NCI-H2227 treated with DMSO at 0.1 percent for 48 hours (cell line): ENCODE measurements around the gene NOX3.
A peak's percentile ranks its signal among the peaks of the same experiment; 100 is the strongest.
"Not testable (repeated sequence)": the region's sequence is repeated elsewhere in the genome, so short reads cannot be mapped to it uniquely, and the experiment has no call there.

Experiments used
- DNase-seq: peaks from one replicate; lab custom pipeline; 2025; lab: John Stamatoyannopoulos, UW

Gene NOX3

GRCh38 chr6:155468543-155468942, 12.9 kb upstream of the NOX3 start:
- not testable (repeated sequence) for DNase-seq

DNA sequence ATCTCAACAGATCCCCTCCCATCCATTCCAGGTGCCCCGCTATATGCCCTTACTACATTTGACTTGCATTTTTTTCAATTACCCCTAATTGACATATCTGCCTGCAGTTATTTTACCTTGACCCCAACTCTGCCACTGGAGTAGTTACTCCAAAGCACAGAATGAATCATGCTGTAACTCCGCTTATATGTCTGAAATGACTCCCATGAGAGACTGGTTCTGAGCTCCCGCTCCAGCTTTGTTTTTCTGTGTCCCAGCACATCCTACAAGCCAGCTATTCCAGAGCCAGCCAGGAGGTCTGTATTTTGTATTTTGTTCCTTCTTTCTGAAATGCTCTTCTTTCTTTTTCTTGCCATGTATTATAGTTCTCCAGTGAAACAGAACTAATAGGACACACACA, 10.9 kb upstream of the NOX3 start:
- DNase-seq: no peak

DNA sequence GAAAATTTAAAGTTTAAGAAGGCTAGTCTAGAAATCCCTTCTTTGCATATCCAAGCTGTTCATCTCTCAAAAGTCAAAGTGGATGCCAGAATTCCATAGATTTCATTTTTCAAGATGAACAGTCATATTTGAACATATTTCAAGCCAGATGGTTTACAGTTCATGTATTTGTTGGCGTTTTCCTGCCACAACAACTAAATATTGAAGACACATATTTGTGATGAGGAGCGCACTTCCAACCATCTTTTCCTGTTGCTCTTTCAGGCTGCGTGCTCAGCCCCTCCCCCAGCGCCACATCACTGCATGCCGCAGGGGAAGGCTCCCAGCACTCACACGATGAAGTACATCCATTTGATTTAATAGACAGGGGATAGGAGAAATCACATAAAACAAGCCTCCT, 5.9 kb upstream of the NOX3 start:
- DNase-seq: no peak

DNA sequence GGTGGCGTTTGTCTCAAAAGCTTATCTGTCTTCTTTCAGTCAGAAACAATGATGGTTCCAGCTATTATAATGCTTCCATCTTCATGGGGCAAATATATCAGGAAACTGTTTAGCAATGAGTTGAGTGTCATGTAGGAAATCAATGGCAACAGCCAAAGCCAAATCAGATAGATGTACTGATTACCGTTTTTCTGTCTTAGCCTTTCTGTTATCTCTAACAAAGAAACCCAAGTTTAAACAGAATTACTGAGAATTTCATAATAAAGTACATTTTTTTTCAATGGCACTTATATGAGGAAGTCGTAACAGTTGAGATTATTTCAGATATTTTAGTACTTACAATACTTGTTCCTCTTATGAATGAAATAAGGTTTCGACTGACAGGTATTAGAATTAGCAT, 1.2 kb downstream of the NOX3 start:
- DNase-seq: no peak

- no peak for DNase-seq
These were observed 1.6 kb downstream of the NOX3 start for GRCh38 chr6:155454008-155454407.

- DNase-seq: no peak
These were observed 3.1 kb downstream of the NOX3 start for GRCh38 chr6:155452576-155452975.

- not testable (repeated sequence) for DNase-seq
These were observed 4.1 kb downstream of the NOX3 start for GRCh38 chr6:155451530-155451929.

GRCh38 chr6:155450240-155450581, 5.4 kb downstream of the NOX3 start:
- DNase-seq: no peak

DNA sequence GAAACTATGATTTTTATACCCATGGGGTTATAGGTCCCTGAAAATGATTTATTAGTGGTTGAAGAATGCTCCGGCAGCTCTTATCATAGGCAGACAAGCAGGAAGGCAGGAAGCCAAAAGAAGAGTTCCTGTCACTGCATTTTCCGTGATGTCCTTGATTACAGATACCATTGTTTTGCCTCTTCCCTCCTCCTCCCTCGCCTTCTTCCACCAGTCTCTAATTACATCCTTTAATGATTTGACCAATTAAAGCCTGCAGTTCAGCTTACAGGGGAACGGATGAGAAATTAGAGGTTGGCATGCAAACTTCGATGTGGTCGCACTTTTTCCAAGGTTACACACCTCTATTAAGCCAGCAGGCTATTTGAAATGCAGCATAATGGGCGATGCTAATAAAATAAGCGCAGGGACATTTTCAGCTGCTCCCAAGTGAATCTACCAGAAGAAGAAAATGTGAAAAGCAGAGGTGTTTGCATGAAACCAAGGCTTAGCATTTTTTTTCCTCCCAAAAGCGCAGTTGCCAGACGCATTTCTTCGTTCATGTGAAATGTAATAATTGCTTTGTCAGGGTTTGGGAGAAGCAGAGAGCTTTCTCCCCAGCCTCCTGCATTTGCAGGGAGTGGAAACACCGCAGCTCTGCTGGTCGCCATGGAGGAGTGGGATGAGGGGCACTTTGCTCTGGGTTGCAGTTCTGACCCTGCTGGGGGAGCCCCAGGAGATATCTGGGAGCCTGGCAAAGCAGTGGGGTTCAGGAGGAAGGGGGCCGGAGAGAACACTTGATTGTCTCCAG, 6.0 kb downstream of the NOX3 start:
- no peak for DNase-seq

- DNase-seq: peak; percentile 10
These were observed 6.8 kb downstream of the NOX3 start for GRCh38 chr6:155448668-155449449.

GRCh38 chr6:155447949-155448348, 7.7 kb downstream of the NOX3 start:
- no peak for DNase-seq

GRCh38 chr6:155444952-155445903, 10.4 kb downstream of the NOX3 start:
- no peak for DNase-seq

- DNase-seq: no peak
These were observed 11.3 kb downstream of the NOX3 start for GRCh38 chr6:155444120-155444917.

- no peak for DNase-seq
These were observed 12.5 kb downstream of the NOX3 start for GRCh38 chr6:155443168-155443567.

DNA sequence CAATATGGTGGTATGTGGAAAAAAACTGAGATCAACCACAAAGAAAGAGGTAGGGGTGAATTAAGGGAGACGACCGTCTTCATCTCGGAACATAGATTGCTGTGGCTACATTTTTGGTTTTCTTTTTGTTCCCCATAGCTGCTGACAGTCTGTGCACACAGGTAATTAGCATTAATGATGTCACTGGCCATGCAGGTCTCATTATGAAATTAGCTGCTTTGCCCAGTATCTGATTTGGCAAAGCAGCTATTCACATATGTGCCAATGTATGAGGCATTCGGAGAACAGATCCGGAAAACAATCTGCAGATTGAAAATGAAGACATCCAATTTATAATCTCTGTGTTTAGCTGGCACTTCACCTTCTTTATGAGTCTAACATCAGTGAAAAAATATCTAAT, 13.1 kb downstream of the NOX3 start:
- DNase-seq: no peak

GRCh38 chr6:155441112-155441465, 14.6 kb downstream of the NOX3 start:
- no peak for DNase-seq

GRCh38 chr6:155440398-155441111, 15.1 kb downstream of the NOX3 start:
- DNase-seq: no peak

DNA sequence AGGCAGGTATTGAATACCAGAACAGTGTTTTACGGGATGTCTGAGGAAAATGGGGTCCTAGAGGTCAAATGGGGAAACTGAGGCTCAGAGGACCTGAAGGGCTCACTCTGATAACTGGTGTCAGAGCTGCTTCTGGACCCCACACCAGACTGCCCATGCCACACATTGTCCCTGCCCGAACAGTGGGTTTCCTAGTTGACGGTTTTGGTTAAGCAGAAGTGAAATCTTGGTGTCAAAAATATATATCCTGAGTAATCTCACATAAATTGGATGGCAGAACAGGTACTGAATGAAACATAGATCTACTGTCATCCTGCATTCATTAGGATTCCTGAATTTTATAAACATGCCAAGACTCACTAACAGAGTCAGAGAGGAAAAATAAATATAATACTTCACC, 16.3 kb downstream of the NOX3 start:
- DNase-seq: no peak

DNA sequence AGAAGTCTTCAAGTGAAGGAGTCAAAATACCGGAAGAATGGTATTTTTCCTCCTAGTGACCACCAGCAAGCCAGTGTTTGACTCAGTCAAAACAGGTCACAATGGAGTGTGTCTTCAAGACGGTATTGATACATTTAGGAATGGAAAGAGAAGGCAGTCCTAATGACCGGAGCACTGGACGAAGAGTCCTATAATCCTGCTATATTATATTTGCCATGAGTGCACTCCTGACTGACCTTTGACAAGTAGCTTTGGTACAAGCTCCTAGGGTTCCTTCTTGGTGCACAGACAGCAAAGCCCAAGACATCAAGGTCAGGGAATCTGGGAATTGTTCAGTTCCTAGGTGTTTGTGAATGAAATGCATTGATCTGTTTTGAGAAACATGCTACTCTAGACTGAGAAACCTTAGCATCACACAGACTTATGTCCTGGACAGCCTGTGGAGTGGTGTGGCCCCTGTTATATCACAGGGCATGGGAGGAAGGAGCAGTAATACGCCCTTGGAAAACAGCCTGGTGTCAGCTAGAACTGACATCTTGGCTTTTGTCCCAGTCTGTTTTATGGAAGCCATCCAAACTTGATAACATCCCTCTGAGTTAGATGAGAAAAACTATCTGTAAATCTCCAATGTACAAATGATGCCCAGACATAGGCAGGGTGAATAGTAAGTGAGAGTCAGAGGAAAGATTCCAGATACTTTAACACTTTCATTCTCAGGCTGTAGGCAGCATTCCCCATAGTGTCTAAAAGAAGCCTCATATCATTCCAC, 18.5 kb downstream of the NOX3 start:
- no peak for DNase-seq

DNA sequence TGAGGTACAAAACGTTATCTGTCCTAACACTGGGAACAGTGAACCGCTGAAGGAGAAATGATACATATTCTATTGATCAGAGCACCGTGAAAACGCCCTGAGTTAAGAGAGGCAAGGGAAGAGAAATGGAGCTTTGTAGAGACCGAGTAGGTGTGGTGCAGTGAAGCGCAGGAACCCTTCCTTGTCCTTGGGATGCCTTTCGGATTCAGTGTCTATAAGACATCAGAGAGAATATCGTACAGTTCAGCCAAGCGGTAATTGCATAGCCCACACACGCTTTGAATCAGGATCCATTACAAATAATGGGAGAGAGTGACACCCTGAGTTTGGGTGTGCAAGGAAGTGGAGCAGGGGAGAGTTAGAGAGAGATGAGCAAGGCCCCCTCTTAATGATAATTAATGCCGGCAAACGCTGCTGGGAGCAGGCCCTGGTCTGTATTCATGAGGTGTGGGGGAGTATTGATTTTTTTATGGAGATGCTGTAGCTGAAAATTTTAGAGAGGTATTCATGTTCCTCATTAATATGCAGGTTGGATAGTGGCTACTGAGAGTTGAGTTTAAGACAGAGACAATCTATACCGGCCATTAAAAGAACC, 20.7 kb downstream of the NOX3 start:
- no peak for DNase-seq
